ENCODE data around the gene FNIP1. TPM values are rescaled to one million over a fixed set of nuclear protein-coding genes. Genes with fewer than 3 reads are reported as not detected.

FNIP1 gene
- total and polyA plus RNA-seq, 2 of the 8 experiments (the other 6 are each of a cell fraction or from before 2014, with no cell fraction given) = 3.5 to 17.3 TPM

DNA sequence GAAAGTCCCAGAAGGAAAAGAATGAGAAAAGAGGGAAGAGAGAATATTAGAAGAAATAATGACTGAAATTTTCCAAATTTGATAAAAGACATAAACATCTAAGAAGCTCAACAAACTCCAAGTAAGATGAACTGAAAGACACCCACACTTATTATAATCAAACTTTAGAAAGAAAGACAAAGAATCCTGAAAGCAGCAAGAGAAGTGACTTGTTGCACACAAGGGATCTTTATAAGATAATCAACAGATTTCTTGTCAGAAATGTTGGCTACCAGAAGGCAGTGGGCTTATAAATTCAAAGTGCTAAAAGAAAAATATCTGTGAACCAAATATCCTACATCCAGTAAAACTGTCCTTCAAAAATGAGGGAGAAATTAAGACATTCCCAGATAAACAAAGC, 49.0 kb upstream of the FNIP1 start (continued):
- TF ChIP-seq, protein P1, sequence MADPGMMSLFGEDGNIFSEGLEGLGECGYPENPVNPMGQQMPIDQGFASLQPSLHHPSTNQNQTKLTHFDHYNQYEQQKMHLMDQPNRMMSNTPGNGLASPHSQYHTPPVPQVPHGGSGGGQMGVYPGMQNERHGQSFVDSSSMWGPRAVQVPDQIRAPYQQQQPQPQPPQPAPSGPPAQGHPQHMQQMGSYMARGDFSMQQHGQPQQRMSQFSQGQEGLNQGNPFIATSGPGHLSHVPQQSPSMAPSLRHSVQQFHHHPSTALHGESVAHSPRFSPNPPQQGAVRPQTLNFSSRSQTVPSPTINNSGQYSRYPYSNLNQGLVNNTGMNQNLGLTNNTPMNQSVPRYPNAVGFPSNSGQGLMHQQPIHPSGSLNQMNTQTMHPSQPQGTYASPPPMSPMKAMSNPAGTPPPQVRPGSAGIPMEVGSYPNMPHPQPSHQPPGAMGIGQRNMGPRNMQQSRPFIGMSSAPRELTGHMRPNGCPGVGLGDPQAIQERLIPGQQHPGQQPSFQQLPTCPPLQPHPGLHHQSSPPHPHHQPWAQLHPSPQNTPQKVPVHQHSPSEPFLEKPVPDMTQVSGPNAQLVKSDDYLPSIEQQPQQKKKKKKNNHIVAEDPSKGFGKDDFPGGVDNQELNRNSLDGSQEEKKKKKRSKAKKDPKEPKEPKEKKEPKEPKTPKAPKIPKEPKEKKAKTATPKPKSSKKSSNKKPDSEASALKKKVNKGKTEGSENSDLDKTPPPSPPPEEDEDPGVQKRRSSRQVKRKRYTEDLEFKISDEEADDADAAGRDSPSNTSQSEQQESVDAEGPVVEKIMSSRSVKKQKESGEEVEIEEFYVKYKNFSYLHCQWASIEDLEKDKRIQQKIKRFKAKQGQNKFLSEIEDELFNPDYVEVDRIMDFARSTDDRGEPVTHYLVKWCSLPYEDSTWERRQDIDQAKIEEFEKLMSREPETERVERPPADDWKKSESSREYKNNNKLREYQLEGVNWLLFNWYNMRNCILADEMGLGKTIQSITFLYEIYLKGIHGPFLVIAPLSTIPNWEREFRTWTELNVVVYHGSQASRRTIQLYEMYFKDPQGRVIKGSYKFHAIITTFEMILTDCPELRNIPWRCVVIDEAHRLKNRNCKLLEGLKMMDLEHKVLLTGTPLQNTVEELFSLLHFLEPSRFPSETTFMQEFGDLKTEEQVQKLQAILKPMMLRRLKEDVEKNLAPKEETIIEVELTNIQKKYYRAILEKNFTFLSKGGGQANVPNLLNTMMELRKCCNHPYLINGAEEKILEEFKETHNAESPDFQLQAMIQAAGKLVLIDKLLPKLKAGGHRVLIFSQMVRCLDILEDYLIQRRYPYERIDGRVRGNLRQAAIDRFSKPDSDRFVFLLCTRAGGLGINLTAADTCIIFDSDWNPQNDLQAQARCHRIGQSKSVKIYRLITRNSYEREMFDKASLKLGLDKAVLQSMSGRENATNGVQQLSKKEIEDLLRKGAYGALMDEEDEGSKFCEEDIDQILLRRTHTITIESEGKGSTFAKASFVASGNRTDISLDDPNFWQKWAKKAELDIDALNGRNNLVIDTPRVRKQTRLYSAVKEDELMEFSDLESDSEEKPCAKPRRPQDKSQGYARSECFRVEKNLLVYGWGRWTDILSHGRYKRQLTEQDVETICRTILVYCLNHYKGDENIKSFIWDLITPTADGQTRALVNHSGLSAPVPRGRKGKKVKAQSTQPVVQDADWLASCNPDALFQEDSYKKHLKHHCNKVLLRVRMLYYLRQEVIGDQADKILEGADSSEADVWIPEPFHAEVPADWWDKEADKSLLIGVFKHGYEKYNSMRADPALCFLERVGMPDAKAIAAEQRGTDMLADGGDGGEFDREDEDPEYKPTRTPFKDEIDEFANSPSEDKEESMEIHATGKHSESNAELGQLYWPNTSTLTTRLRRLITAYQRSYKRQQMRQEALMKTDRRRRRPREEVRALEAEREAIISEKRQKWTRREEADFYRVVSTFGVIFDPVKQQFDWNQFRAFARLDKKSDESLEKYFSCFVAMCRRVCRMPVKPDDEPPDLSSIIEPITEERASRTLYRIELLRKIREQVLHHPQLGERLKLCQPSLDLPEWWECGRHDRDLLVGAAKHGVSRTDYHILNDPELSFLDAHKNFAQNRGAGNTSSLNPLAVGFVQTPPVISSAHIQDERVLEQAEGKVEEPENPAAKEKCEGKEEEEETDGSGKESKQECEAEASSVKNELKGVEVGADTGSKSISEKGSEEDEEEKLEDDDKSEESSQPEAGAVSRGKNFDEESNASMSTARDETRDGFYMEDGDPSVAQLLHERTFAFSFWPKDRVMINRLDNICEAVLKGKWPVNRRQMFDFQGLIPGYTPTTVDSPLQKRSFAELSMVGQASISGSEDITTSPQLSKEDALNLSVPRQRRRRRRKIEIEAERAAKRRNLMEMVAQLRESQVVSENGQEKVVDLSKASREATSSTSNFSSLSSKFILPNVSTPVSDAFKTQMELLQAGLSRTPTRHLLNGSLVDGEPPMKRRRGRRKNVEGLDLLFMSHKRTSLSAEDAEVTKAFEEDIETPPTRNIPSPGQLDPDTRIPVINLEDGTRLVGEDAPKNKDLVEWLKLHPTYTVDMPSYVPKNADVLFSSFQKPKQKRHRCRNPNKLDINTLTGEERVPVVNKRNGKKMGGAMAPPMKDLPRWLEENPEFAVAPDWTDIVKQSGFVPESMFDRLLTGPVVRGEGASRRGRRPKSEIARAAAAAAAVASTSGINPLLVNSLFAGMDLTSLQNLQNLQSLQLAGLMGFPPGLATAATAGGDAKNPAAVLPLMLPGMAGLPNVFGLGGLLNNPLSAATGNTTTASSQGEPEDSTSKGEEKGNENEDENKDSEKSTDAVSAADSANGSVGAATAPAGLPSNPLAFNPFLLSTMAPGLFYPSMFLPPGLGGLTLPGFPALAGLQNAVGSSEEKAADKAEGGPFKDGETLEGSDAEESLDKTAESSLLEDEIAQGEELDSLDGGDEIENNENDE (IDR thresholded peaks at IDR 0.05; ENCODE audit: insufficient replicate concordance, low read length) = no peak
- no peak for TF ChIP-seq RXRA (IDR thresholded peaks at IDR 0.05; ENCODE audit: insufficient read depth, low read depth, low read length)
- TF ChIP-seq CBX5 (IDR thresholded peaks at IDR 0.05; ENCODE audit: low read depth, low read length) = no peak
- no peak for TF ChIP-seq TAF1 (IDR thresholded peaks at IDR 0.05; ENCODE audit: low read depth, low read length)
- TF ChIP-seq JUN (IDR thresholded peaks at IDR 0.05; ENCODE audit: low read depth, low read length) = no peak
- TF ChIP-seq HDAC2 (IDR thresholded peaks at IDR 0.05; ENCODE audit: borderline replicate concordance in 1 of 2, low read depth in 2 of 2, low read length in 2 of 2) = no peak
- no peak for TF ChIP-seq TAF7 (optimal IDR thresholded peaks at IDR 0.05; ENCODE audit: borderline replicate concordance, low read depth, low read length)
- TF ChIP-seq, protein P2, sequence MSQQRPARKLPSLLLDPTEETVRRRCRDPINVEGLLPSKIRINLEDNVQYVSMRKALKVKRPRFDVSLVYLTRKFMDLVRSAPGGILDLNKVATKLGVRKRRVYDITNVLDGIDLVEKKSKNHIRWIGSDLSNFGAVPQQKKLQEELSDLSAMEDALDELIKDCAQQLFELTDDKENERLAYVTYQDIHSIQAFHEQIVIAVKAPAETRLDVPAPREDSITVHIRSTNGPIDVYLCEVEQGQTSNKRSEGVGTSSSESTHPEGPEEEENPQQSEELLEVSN (IDR thresholded peaks at IDR 0.05) = no peak
- TF ChIP-seq SIN3A (conservative IDR thresholded peaks at IDR 0.05 in 1 of 2, IDR thresholded peaks at IDR 0.05 in 1 of 2; ENCODE audit: low read depth in 1 of 2, low read length in 2 of 2) = no peak
